GM23338 (cell line): ENCODE data around the gene RASA3. TPM values are rescaled to one million over a fixed set of nuclear protein-coding genes. Genes with fewer than 3 reads are reported as not detected.

ENCODE experiments used
- ATAC-seq: fragments of 200-7000 bp; cut with Tn5 transposase; 3 replicates; pipeline ENCODE4 v1.9.1; 2020
- DNase-seq: peaks from one replicate; pipeline ENCODE4 v3.0.0-alpha.2; 2015; ENCODE audit warnings: low spot score
- H2AFZ ChIP-seq: fragments of 200-600 bp; sonication (generic); 2 replicates; pipeline ENCODE4 v1.8.0; 2016; ENCODE audit warnings: antibody characterized with exemption, mild to moderate bottlenecking, moderate library complexity
- H3F3A ChIP-seq: fragments of 200-600 bp; sonication (generic); replicated peaks from 2 replicates; pipeline ENCODE4 v1.8.0; 2017; ENCODE audit warnings: antibody characterized with exemption, mixed run types, low read depth
- H3K27ac ChIP-seq: fragments of 200-600 bp; sonication (generic); 2 replicates; pipeline ENCODE4 v1.6.1; 2016; ENCODE audit warnings: low read depth
- H3K27me3 ChIP-seq: fragments of 200-600 bp; sonication (generic); 2 replicates; pipeline ENCODE4 v1.8.0; 2016; ENCODE audit warnings: mild to moderate bottlenecking, mixed run types, moderate library complexity; ENCODE audit not compliant: insufficient read depth
- H3K36me3 ChIP-seq: fragments of 200-600 bp; sonication (generic); 2 replicates; pipeline ENCODE4 v1.8.0; 2016; ENCODE audit warnings: mild to moderate bottlenecking; ENCODE audit not compliant: insufficient read depth
- H3K4me1 ChIP-seq: fragments of 200-600 bp; sonication (generic); 2 replicates; pipeline ENCODE4 v1.8.0; 2016; ENCODE audit warnings: mild to moderate bottlenecking, moderate library complexity; ENCODE audit not compliant: insufficient read depth
- H3K4me2 ChIP-seq: fragments of 200-600 bp; sonication (generic); 2 replicates; pipeline ENCODE4 v1.7.1; 2017; ENCODE audit warnings: mixed run types
- H3K4me3 ChIP-seq: fragments of 200-600 bp; sonication (generic); 2 replicates; pipeline ENCODE4 v1.6.1; 2016; ENCODE audit warnings: mixed run types
- H3K79me2 ChIP-seq: fragments of 200-600 bp; sonication (generic); replicated peaks from 2 replicates; pipeline ENCODE4 v1.8.0; 2017; ENCODE audit warnings: mild to moderate bottlenecking; ENCODE audit not compliant: insufficient read depth
- H3K9me2 ChIP-seq: fragments of 200-600 bp; sonication (generic); 2 replicates; pipeline ENCODE4 v1.8.0; 2017; ENCODE audit not compliant: insufficient read depth
- H4K20me1 ChIP-seq: fragments of 200-600 bp; sonication (generic); replicated peaks from 2 replicates; pipeline ENCODE4 v1.8.0; 2017; ENCODE audit warnings: mild to moderate bottlenecking; ENCODE audit not compliant: insufficient read depth
- H3K27ac Mint-ChIP-seq: 2 replicates; pipeline ENCODE4 v1.8.0; 2020; ENCODE audit warnings: inconsistent platforms, mild to moderate bottlenecking, moderate library complexity, mixed read lengths
- H3K27me3 Mint-ChIP-seq: 3 replicates; pipeline ENCODE4 v1.8.0; 2022; ENCODE audit warnings: low read depth, mild to moderate bottlenecking, moderate library complexity, mixed read lengths, inconsistent platforms; ENCODE audit not compliant: insufficient read depth, poor library complexity
- H3K36me3 Mint-ChIP-seq: 3 replicates; pipeline ENCODE4 v1.8.0; 2021; ENCODE audit warnings: low read depth, mild to moderate bottlenecking, inconsistent platforms, moderate library complexity, mixed read lengths
- H3K4me1 Mint-ChIP-seq: 3 replicates; pipeline ENCODE4 v1.8.0; 2020; ENCODE audit warnings: mild to moderate bottlenecking, inconsistent platforms, mixed read lengths
- H3K4me3 Mint-ChIP-seq: 3 replicates; pipeline ENCODE4 v1.8.0; 2021; ENCODE audit warnings: moderate library complexity, mild to moderate bottlenecking, inconsistent platforms, mixed read lengths
- H3K9me3 Mint-ChIP-seq: 3 replicates; pipeline ENCODE4 v1.8.0; 2020; ENCODE audit warnings: moderate library complexity, mild to moderate bottlenecking, inconsistent platforms, mixed read lengths
- CREB1 ChIP-seq: fragments of 250-450 bp; sonication (Bioruptor Pico); IDR thresholded peaks from 2 replicates; pipeline ENCODE4 v1.5.0; 2020; ENCODE audit warnings: low read depth, mild to moderate bottlenecking, moderate library complexity
- ETS1 ChIP-seq: IDR thresholded peaks from 2 replicates; pipeline ENCODE4 v1.6.1; 2016; ENCODE audit warnings: antibody characterized with exemption
- EZH2 ChIP-seq: fragments of 200-600 bp; sonication (generic); IDR thresholded peaks from one replicate; pipeline ENCODE4 v1.8.0; 2017; ENCODE audit warnings: antibody characterized with exemption, mild to moderate bottlenecking, low read depth; ENCODE audit not compliant: unreplicated experiment
- JUNB ChIP-seq: IDR thresholded peaks from one replicate; pipeline ENCODE4 v1.6.1; 2016; ENCODE audit warnings: antibody characterized with exemption; ENCODE audit not compliant: unreplicated experiment
- ZNF331 ChIP-seq: fragments of 250-450 bp; sonication (Bioruptor Pico); IDR thresholded peaks from 2 replicates; pipeline ENCODE4 v1.5.0; 2020; ENCODE audit warnings: low read depth, mild to moderate bottlenecking, moderate library complexity
- ZNF462 ChIP-seq: fragments of 250-450 bp; sonication (Bioruptor Pico); IDR thresholded peaks from 2 replicates; pipeline ENCODE4 v1.5.0; 2020; ENCODE audit warnings: mild to moderate bottlenecking, moderate library complexity
- polyA plus RNA-seq: library from polyadenylated mRNA; unstranded; fragments of >200 nt; fragmentation: Nextera tagmentation; extraction: Ambion mirVana; gene quantifications from 2 replicates; pipeline ENCODE4 v1.2.1, GENCODE V29; 2016
- total RNA-seq: library from RNA; depleted of rRNA; stranded (reverse); fragments of >200 nt; shearing (Covaris generic); gene quantifications from 2 replicates; pipeline ENCODE4 v1.2.3, GENCODE V29; 2014

The RASA3 gene
- total and polyA plus RNA-seq, 2 experiments from 2014 or later: 11.2 to 20.7 TPM

- ATAC-seq (no peak), DNase-seq (no peak)
- Histone ChIP-seq H3K27me3 (no peaks in the 10 kb centered on the region), H3K4me3 (no peak overlapping the region), H3K4me2 (no peak overlapping the region), H3K9me2 (no peaks in the 10 kb centered on the region), H4K20me1 (no peaks in the 10 kb centered on the region), H3K79me2 (no peaks in the 10 kb centered on the region), H3K4me1 (no peaks in the 10 kb centered on the region), H3K27ac (no peak overlapping the region), H3F3A (no peaks in the 10 kb centered on the region), H2AFZ (no peak overlapping the region), H3K36me3 (no peaks in the 10 kb centered on the region)
- Mint-ChIP-seq H3K4me1 (no peaks in the 10 kb centered on the region; the same call in 2 of the 3 replicates), H3K27me3 (peaks cover 2% of the 10 kb centered on the region), H3K9me3 (no peaks in the 10 kb centered on the region), H3K4me3 (no peak overlapping the region), H3K27ac (no peak overlapping the region), H3K36me3 (peaks cover 16% of the 10 kb centered on the region)
- TF ChIP-seq CREB1: no peak
- TF ChIP-seq EZH2: no peak
- no peak for TF ChIP-seq ZNF462 (CRISPR knock-in tag)
Measured at GRCh38 chr13:114012921-114013320, 119.5 kb downstream of the RASA3 start.

- no peaks in the 10 kb centered on the region for H3K9me2 ChIP-seq
- H3K36me3 Mint-ChIP-seq: peaks cover 16% of the 10 kb centered on the region
- H3K4me1 ChIP-seq: no peaks in the 10 kb centered on the region
- DNase-seq: no peak
- H3K4me1 Mint-ChIP-seq: no peaks in the 10 kb centered on the region; the same call in 2 of the 3 replicates
- peaks cover 3% of the 10 kb centered on the region for H3K27me3 Mint-ChIP-seq
- H3K36me3 ChIP-seq: no peaks in the 10 kb centered on the region
- no peak overlapping the region for H2AFZ ChIP-seq
- no peaks in the 10 kb centered on the region for H3K27me3 ChIP-seq
- H3K4me3 ChIP-seq: no peak overlapping the region
- no peak overlapping the region for H3K4me2 ChIP-seq
- H3K4me3 Mint-ChIP-seq: no peak overlapping the region
- no peaks in the 10 kb centered on the region for H3F3A ChIP-seq
- no peak overlapping the region for H3K27ac Mint-ChIP-seq
- no peaks in the 10 kb centered on the region for H3K79me2 ChIP-seq
- no peak for ATAC-seq
- no peaks in the 10 kb centered on the region for H4K20me1 ChIP-seq
- no peak overlapping the region for H3K27ac ChIP-seq
- no peaks in the 10 kb centered on the region for H3K9me3 Mint-ChIP-seq
- no peak for TF ChIP-seq JUNB
- no peak for TF ChIP-seq ETS1
- no peak for TF ChIP-seq ZNF331 (CRISPR knock-in tag)
- TF ChIP-seq ZNF462 (CRISPR knock-in tag): no peak
Measured at GRCh38 chr13:114012141-114012540, 120.3 kb downstream of the RASA3 start.
